Mesangial cell (primary cell): ENCODE measurements around the gene YWHAH. TPM values are rescaled to one million over a fixed set of nuclear protein-coding genes. Genes with fewer than 3 reads are reported as not detected.

Experiments used
- total RNA-seq: library from RNA; depleted of rRNA; stranded (reverse); fragments of >200 nt; gene quantifications from 2 replicates; pipeline ENCODE4 v1.2.3, GENCODE V29; 2015

The YWHAH gene
- 98.2 and 204 TPM in 2 replicates for total RNA-seq

GRCh38 chr22:31943978-31944699 lies at the start of gene YWHAH:
Gene YWHAH (plus strand): TSS chr22:31944535. CDS start chr22:31944734, 199 bp downstream.

Other genes with a start within 250 kb of the YWHAH start
- gene PRR14L, start 194.4 kb upstream of the YWHAH start, total RNA-seq, result 17.4 and 19.9 TPM in 2 replicates
- gene DEPDC5, start 190.5 kb upstream of the YWHAH start, total RNA-seq, result 8.1 and 9.5 TPM in 2 replicates
- gene SLC5A1, start 98.7 kb downstream of the YWHAH start, total RNA-seq, result not detected in 2 replicates
- not detected in 2 replicates for gene C22orf42, start 214.8 kb downstream of the YWHAH start, total RNA-seq